ENCODE measurements around the gene SLC8A1.

GRCh38 chr2:40318921-40319320, 133.0 kb downstream of the SLC8A1 start:
- TF ChIP-seq CTCF (IDR thresholded peaks at IDR 0.05): no peak
- TF ChIP-seq POLR2A (IDR thresholded peaks at IDR 0.05): no peak
